Endothelial cell of umbilical vein (primary cell): ENCODE data around the gene PLEKHG4. TPM values are rescaled to one million over a fixed set of nuclear protein-coding genes. Genes with fewer than 3 reads are reported as not detected.

ENCODE experiments used
- BruUV-seq: library from RNA; stranded (reverse); fragments of 400-500 nt; replicated peaks from 2 replicates; lab custom pipeline; 2021; lab: Mats Ljungman, UMichigan
- CTCF ChIA-PET: fragments of 300-600, 350-600 bp; sonication (Branson Sonifier 250); formaldehyde crosslinking; loops from one replicate; lab custom pipeline; 2021; ENCODE audit warnings: antibody characterized with exemption, inconsistent platforms; lab: Charles Lee
- POLR2A ChIA-PET: fragments of 300-600, 350-600 bp; sonication (Branson Sonifier 250); formaldehyde crosslinking; loops from one replicate; lab custom pipeline; 2021; ENCODE audit warnings: antibody characterized with exemption, inconsistent platforms; lab: Charles Lee
- DNase-seq: peaks from one replicate; pipeline ENCODE4 v3.0.0-alpha.2; 2011; ENCODE audit warnings: low read depth, low spot score
- FAIRE-seq: peaks from 2 replicates; lab custom pipeline; 2011; peaks lifted over from hg19 to GRCh38; lab: Jason Lieb, UNC
- H2AFZ ChIP-seq: 2 replicates; pipeline ENCODE4 v1.6.0; 2012; ENCODE audit warnings: low read depth, low read length, control low read depth, inconsistent platforms
- H3K27ac ChIP-seq: 2 replicates; pipeline ENCODE4 v1.5.1; 2011; ENCODE audit warnings: low read depth, mild to moderate bottlenecking, control low read depth, low read length, moderate library complexity; ENCODE audit not compliant: insufficient read depth
- H3K27me3 ChIP-seq, 2 experiments: 2 replicates each; pipeline versions ENCODE4 v1.6.0 to v1.6.1; 2011; ENCODE audit warnings: low read length in 2 of 2, mixed read lengths in 1 of 2; ENCODE audit not compliant: control insufficient read depth in 2 of 2, insufficient read depth in 2 of 2
- H3K36me3 ChIP-seq, 2 experiments: 2 replicates in 1 of 2; 3 replicates in 1 of 2; pipeline ENCODE4 v1.5.1; 2011; ENCODE audit warnings: low read length in 2 of 2, mild to moderate bottlenecking in 1 of 2, moderate library complexity in 1 of 2; ENCODE audit not compliant: control insufficient read depth in 2 of 2, insufficient read depth in 2 of 2; ENCODE audit errors: extremely low read depth in 1 of 2
- H3K4me1 ChIP-seq: 3 replicates; pipeline ENCODE4 v1.5.1; 2011; ENCODE audit warnings: mild to moderate bottlenecking, low read length; ENCODE audit not compliant: control insufficient read depth, insufficient read depth; ENCODE audit errors: extremely low read depth
- H3K4me2 ChIP-seq: 2 replicates; pipeline ENCODE4 v1.6.1; 2011; ENCODE audit warnings: low read length, control low read depth, mixed read lengths; ENCODE audit not compliant: insufficient read depth
- H3K4me3 ChIP-seq, 3 experiments: fragments of 200-600 bp in 1 of 3; sonication (generic), shearing (Covaris generic) in 1 of 3; replicated peaks in 1 of 3; 2 replicates each; pipeline ENCODE4 v1.5.1; 2011 to 2016; ENCODE audit warnings: control low read depth in 3 of 3, low read length in 3 of 3, mild to moderate bottlenecking in 2 of 3, inconsistent platforms in 1 of 3, low read depth in 1 of 3, moderate library complexity in 1 of 3; ENCODE audit not compliant: insufficient read depth in 1 of 3
- H3K79me2 ChIP-seq: 2 replicates; pipeline ENCODE4 v1.6.0; 2012; ENCODE audit warnings: low read length, inconsistent platforms; ENCODE audit not compliant: control insufficient read depth, insufficient read depth
- H3K9ac ChIP-seq: replicated peaks from 2 replicates; pipeline ENCODE3; 2011; ENCODE audit warnings: low read length, control low read depth; ENCODE audit not compliant: insufficient read depth; ENCODE audit errors: extremely low read depth
- H3K9me1 ChIP-seq: replicated peaks from 3 replicates; pipeline ENCODE4 v1.6.0; 2011; ENCODE audit warnings: mild to moderate bottlenecking, low read length; ENCODE audit not compliant: control insufficient read depth, insufficient read depth; ENCODE audit errors: extremely low read depth
- H3K9me3 ChIP-seq: replicated peaks from 2 replicates; pipeline ENCODE4 v1.5.1; 2012; ENCODE audit warnings: low read length, inconsistent platforms; ENCODE audit not compliant: control insufficient read depth, insufficient read depth
- H4K20me1 ChIP-seq: replicated peaks from 2 replicates; pipeline ENCODE3; 2011; ENCODE audit warnings: mild to moderate bottlenecking, low read length; ENCODE audit not compliant: control insufficient read depth, insufficient read depth; ENCODE audit errors: extremely low read depth
- CTCF ChIP-seq, 2 donors: IDR thresholded peaks; 1 replicate in 1 of 2; 2 replicates in 1 of 2; pipeline ENCODE4 v1.5.1; 2011; ENCODE audit warnings: low read length in 2 of 2, mild to moderate bottlenecking in 2 of 2, moderate library complexity in 2 of 2, control low read depth in 1 of 2, inconsistent platforms in 1 of 2, low read depth in 1 of 2; ENCODE audit not compliant: insufficient read depth in 1 of 2; ENCODE audit errors: extremely low read depth in 1 of 2
- EZH2 ChIP-seq: IDR thresholded peaks from 2 replicates; pipeline ENCODE4 v1.6.1; 2012; ENCODE audit warnings: borderline replicate concordance, low read depth, mild to moderate bottlenecking, moderate library complexity, low read length, inconsistent platforms; ENCODE audit not compliant: severe bottlenecking
- FOS ChIP-seq: IDR thresholded peaks from 2 replicates; pipeline ENCODE4 v1.6.1; 2011; ENCODE audit warnings: mild to moderate bottlenecking, low read length, moderate library complexity, borderline replicate concordance; ENCODE audit not compliant: insufficient read depth
- GATA2 ChIP-seq: IDR thresholded peaks from 2 replicates; pipeline ENCODE4 v1.7.0; 2011; ENCODE audit warnings: low read depth, mild to moderate bottlenecking, moderate library complexity, mixed read lengths, low read length; ENCODE audit not compliant: insufficient read length, insufficient read depth
- JUN ChIP-seq: IDR thresholded peaks from 2 replicates; pipeline ENCODE4 v1.6.1; 2011; ENCODE audit warnings: borderline replicate concordance, low read depth; ENCODE audit not compliant: insufficient read length, insufficient read depth
- MYC ChIP-seq: IDR thresholded peaks from one replicate; pipeline ENCODE4 v1.6.1; 2011; ENCODE audit warnings: mild to moderate bottlenecking, low read depth, low read length
- POLR2A ChIP-seq: IDR thresholded peaks from 2 replicates; pipeline ENCODE4 v1.6.1; 2012; ENCODE audit warnings: low read depth, mild to moderate bottlenecking, control low read depth, low read length
- dilution Hi-C: fragments of 300-500 bp; cut with MboI; formaldehyde crosslinking; loops from one replicate; pipeline ENCODE4 v1.15.0; 2019; ENCODE audit warnings: low sequenced_read_pairs; ENCODE audit not compliant: extremely low pct_ligation_motif_present
- intact Hi-C: fragments of 100-400 bp; cut with micrococcal nuclease; formaldehyde crosslinking; loops from one replicate; pipeline ENCODE4 v1.10.0; 2022
- polyA plus RNA-seq, 4 experiments: library from polyadenylated mRNA; depleted of rRNA in 3 of 4; stranded (reverse) in 3 of 4; unstranded in 1 of 4; fragments of >200 nt; gene quantifications; 2 replicates each; pipeline versions ENCODE4 v1.2.1 to v1.2.3, GENCODE V29; 2011 to 2012; ENCODE audit warnings: missing spikeins in 1 of 4
- total RNA-seq: library from RNA; stranded (reverse); gene quantifications from 2 replicates; pipeline ENCODE4 v1.2.3, GENCODE V29; 2021

Gene PLEKHG4
- total and polyA plus RNA-seq, 2 donors (not counting 3 experiments of a cell fraction or from before 2014, with no cell fraction given), result 26.6 to 34.8 TPM

GRCh38 chr16:67238806-67239470, 40.4 kb upstream of the PLEKHG4 start:
- Histone ChIP-seq H4K20me1 (no peaks in the 10 kb centered on the region), H3K9me3 (no peaks in the 10 kb centered on the region), H3K27ac (no peak overlapping the region), H3K4me3 (no peak overlapping the region), H3K9ac (no peak overlapping the region), H3K36me3 (peaks cover 11 to 52% of the 10 kb centered on the region in 2 experiments), H3K79me2 (peaks cover 39% of the 10 kb centered on the region), H3K4me2 (no peak overlapping the region), H3K4me1 (peaks cover 32% of the 10 kb centered on the region), H3K9me1 (no peaks in the 10 kb centered on the region), H2AFZ (no peak overlapping the region), H3K27me3 (no peaks in the 10 kb centered on the region)
- dilution Hi-C loops (no loop called here), intact Hi-C loops (no loop called here)
- ChIA-PET POLR2A (no interaction called here), CTCF (interaction anchor here (2.3 kb wide), 1 partner anchor 9 kb away, joined by 7 read pairs; the partner anchor contains the start of gene FHOD1)
- no peak for TF ChIP-seq MYC
- no peak for TF ChIP-seq FOS
- TF ChIP-seq EZH2, result no peak
- TF ChIP-seq JUN, result no peak
- TF ChIP-seq GATA2, result no peak
- FAIRE-seq (no peak), DNase-seq (no peak)
- no TSS peak for BruUV-seq

GRCh38 chr16:67240506-67240905, 38.8 kb upstream of the PLEKHG4 start:
- Histone ChIP-seq H3K27me3 (no peaks in the 10 kb centered on the region), H3K9ac (no peak overlapping the region), H3K9me3 (no peaks in the 10 kb centered on the region), H4K20me1 (no peaks in the 10 kb centered on the region), H3K36me3 (peaks cover 7 to 42% of the 10 kb centered on the region in 2 experiments), H3K4me2 (no peak overlapping the region), H3K4me1 (peaks cover 48% of the 10 kb centered on the region), H2AFZ (no peak overlapping the region), H3K79me2 (peaks cover 44% of the 10 kb centered on the region), H3K4me3 (no peak overlapping the region), H3K27ac (peak overlapping the region; percentile 44), H3K9me1 (no peaks in the 10 kb centered on the region)
- ChIA-PET CTCF (interaction anchor here (1.3 kb wide), 2 partner anchors 20 to 159 kb away, joined by 3 to 5 read pairs; no protein-coding TSS in a partner anchor), POLR2A (no interaction called here)
- dilution Hi-C loops (no loop called here), intact Hi-C loops (no loop called here)
- TF ChIP-seq JUN (no peak), POLR2A (no peak), CTCF (IDR thresholded peaks at IDR 0.05; ENCODE audit: extremely low read depth in 1 of 2, insufficient read depth in 1 of 2, low read depth in 1 of 2, low read length in 2 of 2) (no peak)
- DNase-seq (no peak), FAIRE-seq (no peak)
- no TSS peak for BruUV-seq
